NOMO-1 treated with dmso at 0.1 percent for 144 hours (cell line): ENCODE data around the gene EXOC3.
"Not testable (repeated sequence)": the region's sequence is repeated elsewhere in the genome, so short reads cannot be mapped to it uniquely, and the experiment has no call there.

Source experiments
- DNase-seq: peaks from one replicate; lab custom pipeline; 2025; ENCODE audit not compliant: unreplicated experiment; lab: John Stamatoyannopoulos, UW

Gene EXOC3

GRCh38 chr5:484556-484955 lies 41.6 kb downstream of the EXOC3 start:
- DNase-seq, result no peak

DNA sequence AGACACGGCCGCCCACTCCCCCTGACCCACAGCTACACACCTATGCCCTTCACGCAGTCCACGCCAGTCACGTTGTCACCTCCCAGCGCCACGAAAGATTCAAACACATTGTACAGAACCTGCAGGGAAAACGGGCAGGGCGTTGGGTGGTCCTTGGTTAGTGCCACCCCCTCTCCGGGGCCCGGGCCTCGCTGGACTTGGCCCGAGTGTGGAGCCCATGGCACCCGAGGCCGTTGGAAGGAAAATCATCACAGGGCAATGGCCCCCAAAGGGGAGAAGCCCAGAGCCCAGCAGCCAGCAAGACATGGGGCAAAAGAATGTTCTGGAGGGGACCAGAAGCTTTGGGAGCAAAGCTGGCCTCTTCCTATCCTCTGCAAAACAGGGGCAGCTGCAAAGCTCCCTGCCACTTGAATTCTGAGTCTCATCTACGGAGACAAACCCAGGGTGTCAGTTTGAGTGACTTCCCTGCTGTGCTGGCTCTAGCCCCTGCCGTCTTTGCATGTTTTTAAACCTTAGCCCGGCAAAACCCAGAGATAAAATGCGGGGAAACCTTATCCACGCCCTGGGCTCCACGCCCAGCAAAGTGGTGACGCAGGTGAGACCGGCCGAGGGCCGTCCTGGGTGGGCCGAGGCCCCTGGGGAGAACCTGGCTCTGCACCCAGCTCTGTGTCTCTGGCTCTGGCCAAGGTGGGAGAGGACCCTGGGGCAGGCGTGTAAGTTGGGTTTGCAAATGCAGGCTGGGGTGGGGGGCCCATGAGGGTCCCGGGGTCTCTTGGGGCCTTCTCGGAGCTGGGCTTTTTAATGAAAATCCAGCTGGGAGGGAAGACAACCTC lies 42.4 kb downstream of the EXOC3 start:
- DNase-seq, result no peak

DNA sequence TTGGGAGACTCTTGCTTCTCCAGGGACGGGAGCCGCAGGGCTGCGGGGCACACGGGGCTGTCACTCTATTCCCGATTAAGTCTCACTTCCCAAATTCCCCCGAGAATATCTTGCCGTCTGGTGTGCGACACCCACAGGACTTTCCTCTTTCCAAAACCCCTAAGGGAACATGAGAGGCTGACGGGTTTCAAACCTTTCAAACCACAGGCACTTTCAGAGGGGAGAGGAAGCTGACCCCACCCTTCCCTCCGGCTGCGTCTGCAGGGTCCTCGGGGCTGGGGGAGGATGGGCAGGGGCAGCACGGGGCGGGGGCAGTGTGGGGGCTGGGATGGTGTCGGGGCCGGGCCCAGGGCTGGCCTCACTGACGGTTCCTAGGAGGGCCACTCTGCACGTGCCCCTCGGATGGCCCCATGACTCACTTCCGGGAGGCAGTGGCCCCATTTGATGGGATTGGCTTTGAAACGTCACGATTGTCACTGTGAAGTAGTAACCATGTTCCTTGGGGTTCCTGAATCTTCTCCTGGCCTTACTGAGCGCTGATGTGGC lies 43.0 kb downstream of the EXOC3 start:
- peak; percentile 92 for DNase-seq

- DNase-seq, result not testable (repeated sequence)
Measured at GRCh38 chr5:486597-486996, 43.6 kb downstream of the EXOC3 start.

DNA sequence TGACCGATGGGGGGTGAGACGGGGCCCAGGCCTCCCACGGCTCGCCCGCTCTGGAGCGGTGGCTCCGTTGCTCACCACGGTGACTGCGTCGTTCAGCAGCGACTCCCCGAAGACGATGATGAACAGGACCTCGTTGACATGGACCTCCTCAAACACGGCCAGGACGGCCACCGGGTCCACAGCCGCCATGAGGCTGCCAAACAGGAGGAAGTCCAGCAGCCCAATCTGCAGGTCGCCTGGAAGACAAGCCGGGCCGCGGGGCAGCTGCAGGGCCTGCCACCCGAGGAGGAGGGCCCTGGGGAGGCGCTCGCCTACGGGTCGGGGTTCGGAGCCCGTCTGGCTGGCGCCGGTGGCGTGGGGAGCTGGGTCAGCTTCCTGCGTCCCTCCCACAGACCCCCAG lies 45.3 kb downstream of the EXOC3 start:
- no peak for DNase-seq

- DNase-seq, result no peak
Measured at GRCh38 chr5:488744-489688, 46.0 kb downstream of the EXOC3 start.

DNA sequence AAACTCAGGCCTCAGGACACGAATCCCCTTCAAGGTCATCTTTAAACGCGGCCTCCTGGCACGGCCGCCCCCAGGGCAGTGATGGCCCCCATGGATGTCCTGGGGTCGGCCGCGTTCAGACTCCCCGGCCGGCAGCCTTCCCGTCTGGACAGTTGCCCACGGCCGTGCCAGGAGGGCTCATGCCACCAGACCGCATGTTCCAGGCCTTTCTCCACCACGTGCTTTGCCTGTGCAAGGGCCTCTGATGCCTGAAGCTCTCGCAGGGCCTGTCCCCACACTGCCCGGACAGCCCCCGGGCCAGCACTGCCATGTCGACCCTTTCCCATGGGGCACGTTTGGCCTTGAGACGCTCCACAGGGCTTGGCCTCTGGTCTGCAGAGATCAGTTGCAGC lies 46.7 kb downstream of the EXOC3 start:
- no peak for DNase-seq

GRCh38 chr5:490116-491106 lies 47.4 kb downstream of the EXOC3 start:
- no peak for DNase-seq

GRCh38 chr5:491119-491855 lies 48.3 kb downstream of the EXOC3 start:
- DNase-seq, result no peak

DNA sequence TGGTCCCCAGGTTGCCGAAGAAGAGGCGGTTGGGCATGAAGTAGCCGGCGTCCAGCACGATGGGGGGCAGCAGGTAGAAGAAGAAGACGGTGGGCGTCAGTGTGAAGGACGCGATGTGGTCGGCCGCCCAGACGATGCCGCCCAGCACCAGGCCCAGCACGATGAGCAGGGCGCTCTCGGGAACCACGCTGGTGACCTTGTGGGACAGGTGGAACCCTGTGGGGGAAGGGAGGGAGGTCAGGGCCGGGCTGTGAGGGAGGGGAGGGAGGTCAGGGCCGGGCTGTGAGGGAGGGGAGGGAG lies 48.8 kb downstream of the EXOC3 start:
- no peak for DNase-seq

- DNase-seq, result no peak
Measured at GRCh38 chr5:492314-492893, 49.4 kb downstream of the EXOC3 start.

- DNase-seq, result no peak
Measured at GRCh38 chr5:493119-493701, 50.2 kb downstream of the EXOC3 start.

DNA sequence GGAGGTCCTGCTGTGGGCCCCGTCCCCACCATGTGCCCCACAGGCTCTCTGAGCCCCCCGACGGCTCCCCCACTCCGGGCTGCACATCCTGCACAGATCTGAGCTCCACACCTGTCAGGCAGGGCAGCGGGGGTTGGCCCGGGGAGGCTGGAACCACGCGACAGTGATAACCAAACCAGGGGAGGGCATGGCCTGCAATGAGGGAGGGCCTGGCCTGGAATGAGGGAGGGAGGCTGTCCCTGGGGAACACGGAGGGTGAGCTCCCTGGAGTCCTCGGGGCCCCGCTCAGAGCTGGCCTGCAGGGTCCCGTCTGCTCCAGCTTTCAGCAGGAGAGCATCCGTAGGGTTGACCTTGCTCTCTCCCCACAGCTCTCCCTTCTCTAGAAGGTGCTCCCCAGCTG lies 50.8 kb downstream of the EXOC3 start:
- no peak for DNase-seq

DNA sequence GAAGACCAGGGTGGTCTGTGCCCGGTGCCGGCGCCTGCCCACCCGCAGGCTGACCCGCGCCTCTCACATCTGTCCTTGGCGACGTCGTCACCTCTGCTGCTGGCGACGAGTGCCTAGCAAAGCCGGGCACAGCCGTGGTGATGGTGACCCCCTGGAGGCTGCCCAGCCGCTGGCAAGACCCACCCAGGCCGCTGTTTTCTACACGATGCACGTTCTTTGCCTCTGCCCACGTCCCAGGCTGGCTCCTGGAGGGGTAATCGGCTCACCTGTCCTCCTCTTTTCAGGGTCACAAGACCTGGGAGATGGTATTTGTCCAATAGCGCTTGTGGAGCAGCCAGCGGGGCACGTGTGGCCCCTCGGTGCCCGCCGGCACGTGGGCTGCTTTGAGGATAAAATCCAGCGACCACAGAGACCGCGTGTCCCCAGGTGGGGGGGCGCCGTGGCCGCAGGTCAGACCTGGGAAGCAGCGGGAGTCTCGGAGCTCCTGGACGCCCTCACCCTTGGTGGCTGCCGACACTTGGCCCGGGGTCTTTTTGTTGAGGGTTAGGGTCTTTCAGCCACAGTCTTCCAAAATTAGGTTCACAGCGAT lies 51.8 kb downstream of the EXOC3 start:
- DNase-seq, result no peak

DNA sequence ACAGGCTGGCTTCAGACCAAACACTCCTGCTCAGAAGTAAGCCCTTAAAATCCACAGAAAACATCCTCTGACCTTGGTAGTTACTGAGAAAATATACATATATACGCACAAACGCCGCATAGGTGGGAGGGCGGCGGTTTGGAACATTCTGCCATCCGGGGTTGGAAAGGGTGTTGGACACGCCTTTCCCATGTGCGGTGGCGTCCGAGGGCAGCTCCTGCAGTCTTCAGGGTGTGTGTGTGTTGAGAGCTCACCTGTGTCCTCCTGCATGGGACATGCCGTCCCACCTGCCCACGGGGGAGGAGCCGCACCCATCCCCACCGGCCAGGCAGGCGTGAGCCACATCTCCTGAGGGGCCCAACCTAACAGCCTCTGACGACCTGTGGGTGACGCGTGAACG lies 53.1 kb downstream of the EXOC3 start:
- no peak for DNase-seq

- DNase-seq, result no peak
Measured at GRCh38 chr5:497090-497700, 54.2 kb downstream of the EXOC3 start.

DNA sequence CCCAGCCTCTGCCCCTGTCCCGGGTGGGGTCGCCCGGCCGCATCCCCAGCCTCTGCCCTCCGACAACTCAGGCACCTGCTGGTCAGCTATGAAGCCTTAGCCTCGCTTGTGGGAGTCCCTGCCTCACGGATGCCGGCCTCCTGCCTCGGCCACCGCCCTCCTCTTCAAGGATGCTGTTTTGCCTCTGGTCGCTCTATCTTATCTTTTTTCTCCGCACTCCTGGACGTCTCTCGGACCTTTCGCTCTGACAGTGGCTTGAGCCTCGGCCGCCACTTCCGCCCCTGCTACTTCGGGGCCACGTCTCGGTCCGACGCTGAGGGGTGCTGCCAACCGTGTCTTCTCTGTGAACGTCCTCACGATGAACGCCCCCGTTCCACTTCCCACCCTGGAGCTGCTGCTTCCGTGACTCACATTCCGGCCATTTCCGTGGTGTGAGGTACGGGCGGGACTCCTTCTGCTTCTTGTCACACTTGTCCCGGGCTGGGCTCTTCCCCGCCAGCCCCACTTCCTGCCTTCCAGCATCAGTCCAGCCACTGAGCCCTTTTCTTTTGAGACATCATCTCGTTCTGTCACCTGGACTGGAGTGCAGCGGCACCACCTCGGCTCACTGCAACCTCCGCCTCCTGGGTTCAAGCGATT lies 55.0 kb downstream of the EXOC3 start:
- DNase-seq, result no peak
